H1 (cell line): Measurements from ENCODE around the gene CCNH. TPM values are rescaled to one million over a fixed set of nuclear protein-coding genes. Genes with fewer than 3 reads are reported as not detected.

ENCODE experiments used
- BRCA1 ChIP-seq: IDR thresholded peaks from 2 replicates; pipeline ENCODE4 v1.6.1; 2012; ENCODE audit warnings: low read depth, low read length, improper control_type of control experiment
- CBX8 ChIP-seq: fragments of 300-800, 300-1000 bp; sonication (generic); IDR thresholded peaks from 2 replicates; pipeline ENCODE4 v1.7.1; 2016; ENCODE audit warnings: low read depth, low read length, borderline replicate concordance
- FOSL1 ChIP-seq: IDR thresholded peaks from 2 replicates; pipeline ENCODE4 v1.6.1; 2011; ENCODE audit warnings: mild to moderate bottlenecking, low read depth, low read length, moderate library complexity; ENCODE audit not compliant: insufficient read depth
- KDM4A ChIP-seq: IDR thresholded peaks from one replicate; pipeline ENCODE4 v1.7.1; 2012; ENCODE audit warnings: low read depth, mild to moderate bottlenecking, moderate library complexity, low read length, inconsistent platforms; ENCODE audit not compliant: severe bottlenecking
- SIX5 ChIP-seq: IDR thresholded peaks from 2 replicates; pipeline ENCODE4 v1.6.1; 2011; ENCODE audit warnings: mild to moderate bottlenecking, low read depth, low read length
- TBP ChIP-seq: IDR thresholded peaks from 2 replicates; pipeline ENCODE4 v1.6.1; 2011; ENCODE audit warnings: low read depth, low read length, improper control_type of control experiment
- TCF12 ChIP-seq: IDR thresholded peaks from 2 replicates; pipeline ENCODE4 v1.6.1; 2011; ENCODE audit warnings: low read depth, mild to moderate bottlenecking, low read length
- polyA plus RNA-seq, 7 experiments: library from polyadenylated mRNA; depleted of rRNA in 3 of 7; stranded (reverse) in 5 of 7; unstranded in 2 of 7; fragments of >200 nt in 5 of 7; fragments of 200-250 nt in 2 of 7; gene quantifications; 1 replicate in 5 of 7; 2 replicates in 1 of 7; 4 replicates in 1 of 7; pipeline versions ENCODE4 v1.2.1 to v1.2.3, GENCODE V29; 2011 to 2013; ENCODE audit warnings: missing spikeins in 2 of 7, mixed read lengths in 2 of 7
- total RNA-seq: library from RNA; stranded (reverse); fragmentation: NEBNext Ultra II Directional; extraction: Animal tissue kit (Norgen Biotek cat#: 25700); gene quantifications from 2 replicates; pipeline ENCODE4 v1.2.1, GENCODE V29; 2021
- TF ChIP-seq, protein P1 (sequence below): IDR thresholded peaks from 2 replicates; pipeline ENCODE4 v1.6.1; 2012; ENCODE audit warnings: low read length, inconsistent platforms

Gene CCNH
- total and polyA plus RNA-seq, 2 of the 8 experiments (the other 6 are each of a cell fraction or from before 2014, with no cell fraction given) = 38.2 to 41.8 TPM

DNA sequence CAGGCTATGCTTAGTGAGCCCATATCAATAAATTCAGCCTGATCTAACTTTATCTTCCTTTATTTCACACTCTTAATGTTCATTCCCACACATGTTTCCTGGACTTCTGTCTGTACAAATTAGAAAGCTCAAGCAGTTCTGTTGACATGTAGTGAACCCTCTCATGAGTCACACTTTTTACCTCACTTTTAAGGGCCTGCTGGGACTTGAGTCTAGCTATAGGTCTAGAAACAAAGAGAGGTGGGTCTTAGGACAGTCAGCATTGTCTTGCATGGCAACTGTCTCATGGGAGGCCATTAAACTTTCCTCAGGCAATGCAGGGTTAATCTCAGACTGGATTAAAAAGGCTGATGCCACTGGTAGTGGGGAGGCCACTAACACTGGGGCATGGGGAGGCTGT lies 8.6 kb upstream of the CCNH start (continued):
- TF ChIP-seq FOSL1 (no peak), SIX5 (no peak), KDM4A (no peak), TBP (no peak), TCF12 (no peak), CBX8 (no peak), BRCA1 (no peak)
- TF ChIP-seq, protein P1, sequence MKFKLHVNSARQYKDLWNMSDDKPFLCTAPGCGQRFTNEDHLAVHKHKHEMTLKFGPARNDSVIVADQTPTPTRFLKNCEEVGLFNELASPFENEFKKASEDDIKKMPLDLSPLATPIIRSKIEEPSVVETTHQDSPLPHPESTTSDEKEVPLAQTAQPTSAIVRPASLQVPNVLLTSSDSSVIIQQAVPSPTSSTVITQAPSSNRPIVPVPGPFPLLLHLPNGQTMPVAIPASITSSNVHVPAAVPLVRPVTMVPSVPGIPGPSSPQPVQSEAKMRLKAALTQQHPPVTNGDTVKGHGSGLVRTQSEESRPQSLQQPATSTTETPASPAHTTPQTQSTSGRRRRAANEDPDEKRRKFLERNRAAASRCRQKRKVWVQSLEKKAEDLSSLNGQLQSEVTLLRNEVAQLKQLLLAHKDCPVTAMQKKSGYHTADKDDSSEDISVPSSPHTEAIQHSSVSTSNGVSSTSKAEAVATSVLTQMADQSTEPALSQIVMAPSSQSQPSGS = no peak
